Activated CD4-positive, alpha-beta T cell treated with anti-CD3 and anti-CD28 coated beads, Interleukin-2, Interleukin-4, amounts not matched to agents 100 ng/mL and 50 ng/mL, durations not matched to agents 16 hours and 8 hours (primary cell): Measurements from ENCODE around the gene C12orf43.
"Not testable (repeated sequence)": the region's sequence is repeated elsewhere in the genome, so short reads cannot be mapped to it uniquely, and the experiment has no call there.

Source experiments
- DNase-seq: peaks from one replicate; pipeline ENCODE4 v3.0.0-alpha.2; 2020; ENCODE audit warnings: low spot score

C12orf43 gene

GRCh38 chr12:121015825-121016766 lies at the start of gene C12orf43:
Gene C12orf43, minus strand, starts transcription at chr12:121016487. Its CDS starts 13 bp downstream, at chr12:121016474.
- DNase-seq, result peak; percentile 97

GRCh38 chr12:121065345-121065744 lies 49.1 kb upstream of the C12orf43 start:
- DNase-seq, result no peak

- not testable (repeated sequence) for DNase-seq
Observed at GRCh38 chr12:121064586-121064985, 48.3 kb upstream of the C12orf43 start.

GRCh38 chr12:121064116-121064515 lies 47.8 kb upstream of the C12orf43 start:
- no peak for DNase-seq

- no peak for DNase-seq
Observed at GRCh38 chr12:121062391-121063045, 46.2 kb upstream of the C12orf43 start.

GRCh38 chr12:121061831-121062230 lies 45.5 kb upstream of the C12orf43 start:
- DNase-seq, result no peak

- DNase-seq, result peak; percentile 79
Observed at GRCh38 chr12:121060149-121061001, 44.1 kb upstream of the C12orf43 start.

- DNase-seq, result no peak
Observed at GRCh38 chr12:121059031-121059898, 43.0 kb upstream of the C12orf43 start.

GRCh38 chr12:121057794-121058193 lies 41.5 kb upstream of the C12orf43 start:
- DNase-seq, result no peak

- no peak for DNase-seq
Observed at GRCh38 chr12:121053706-121054105, 37.4 kb upstream of the C12orf43 start.

- no peak for DNase-seq
Observed at GRCh38 chr12:121050725-121051124, 34.4 kb upstream of the C12orf43 start.

- no peak for DNase-seq
Observed at GRCh38 chr12:121048442-121048841, 32.2 kb upstream of the C12orf43 start.

GRCh38 chr12:121047400-121047799 lies 31.1 kb upstream of the C12orf43 start:
- DNase-seq, result not testable (repeated sequence)

GRCh38 chr12:121043067-121043466 lies 26.8 kb upstream of the C12orf43 start:
- DNase-seq, result no peak

GRCh38 chr12:121038861-121039668 lies 22.8 kb upstream of the C12orf43 start, which contains the start of gene OASL:
Gene OASL, minus strand, starts transcription at chr12:121039246. Its CDS starts 275 bp downstream, at chr12:121038971.
- peak; percentile 67 for DNase-seq

GRCh38 chr12:121036810-121037326 lies 20.6 kb upstream of the C12orf43 start:
- DNase-seq, result peak; percentile 88

- no peak for DNase-seq
Observed at GRCh38 chr12:121034616-121035305, 18.5 kb upstream of the C12orf43 start.

- peak; percentile 92 for DNase-seq
Observed at GRCh38 chr12:121033625-121034349, 17.5 kb upstream of the C12orf43 start.
